Panc1 (cell line): ENCODE data around the gene PIGX. TPM values are rescaled to one million over a fixed set of nuclear protein-coding genes. Genes with fewer than 3 reads are reported as not detected.
A peak's percentile ranks its signal among the peaks of the same experiment; 100 is the strongest.

Experiments used
- ATAC-seq: fragments of 200-7000 bp; cut with Tn5 transposase; 2 replicates; pipeline ENCODE4 v1.9.1; 2020; ENCODE audit warnings: mild to moderate bottlenecking, moderate library complexity
- BruUV-seq: library from RNA; stranded (reverse); fragments of 400-500 nt; replicated peaks from 2 replicates; lab custom pipeline; 2021; lab: Mats Ljungman, UMichigan
- CTCF ChIA-PET: fragments of 300-600 bp; sonication (Branson Sonifier 250); formaldehyde crosslinking; loops from one replicate; lab custom pipeline; 2022; ENCODE audit warnings: antibody characterized with exemption; lab: Charles Lee
- POLR2A ChIA-PET: fragments of 300-600 bp; sonication (Branson Sonifier 250); formaldehyde crosslinking; loops from one replicate; lab custom pipeline; 2022; ENCODE audit warnings: antibody characterized with exemption; lab: Charles Lee
- DNase-seq: peaks from one replicate; pipeline ENCODE4 v3.0.0-alpha.2; 2010; ENCODE audit warnings: low read depth, low spot score
- H3K27ac ChIP-seq: 2 replicates; pipeline ENCODE4 v1.5.1; 2011; ENCODE audit warnings: mild to moderate bottlenecking, low read length, inconsistent platforms
- H3K27me3 ChIP-seq: fragments of 200-500 bp; sonication (Bioruptor generic); 2 replicates; pipeline ENCODE4 v1.6.0; 2014; ENCODE audit warnings: low read length, inconsistent platforms; ENCODE audit not compliant: control insufficient read depth, insufficient read depth
- H3K36me3 ChIP-seq: fragments of 200-500 bp; sonication (Bioruptor generic); 2 replicates; pipeline ENCODE4 v1.5.1; 2014; ENCODE audit warnings: inconsistent platforms, mild to moderate bottlenecking, low read length, moderate library complexity; ENCODE audit not compliant: control insufficient read depth, insufficient read depth
- H3K4me1 ChIP-seq: 2 replicates; pipeline ENCODE4 v1.5.1; 2011; ENCODE audit warnings: inconsistent platforms, mild to moderate bottlenecking, low read length, moderate library complexity; ENCODE audit not compliant: control insufficient read depth, insufficient read depth
- H3K4me3 ChIP-seq, 2 experiments: 2 replicates each; pipeline ENCODE4 v1.5.1; 2011 to 2012; ENCODE audit warnings: low read depth in 2 of 2, low read length in 2 of 2, mild to moderate bottlenecking in 2 of 2, inconsistent platforms in 1 of 2, moderate library complexity in 1 of 2
- H3K9me3 ChIP-seq: fragments of 200-500 bp; sonication (Bioruptor generic); 2 replicates; pipeline ENCODE4 v1.5.1; 2014; ENCODE audit warnings: low read depth, mild to moderate bottlenecking, inconsistent platforms, low read length, moderate library complexity; ENCODE audit not compliant: control insufficient read depth, insufficient read depth
- POLR2AphosphoS5 ChIP-seq: IDR thresholded peaks from 2 replicates; pipeline ENCODE4 v1.6.1; 2012; ENCODE audit warnings: mild to moderate bottlenecking, low read depth, low read length, moderate library complexity
- SIN3A ChIP-seq: IDR thresholded peaks from 2 replicates; pipeline ENCODE4 v1.6.1; 2012; ENCODE audit warnings: low read depth, mild to moderate bottlenecking, low read length, moderate library complexity, borderline replicate concordance; ENCODE audit not compliant: insufficient read depth
- TCF7L2 ChIP-seq: IDR thresholded peaks from 2 replicates; pipeline ENCODE4 v1.6.1; 2011; ENCODE audit warnings: mild to moderate bottlenecking, low read depth, low read length, inconsistent platforms
- in situ Hi-C: cut with HindIII; loops from 2 replicates; pipeline ENCODE4 v1.10.0; 2016; ENCODE audit warnings: low sequenced_read_pairs, low pct_unique_long_range_greater_than_20kb
- intact Hi-C: fragments of 100-400 bp; cut with micrococcal nuclease; formaldehyde crosslinking; loops from one replicate; pipeline ENCODE4 v1.10.0; 2022; ENCODE audit not compliant: unreplicated experiment
- total RNA-seq: library from RNA; stranded (reverse); gene quantifications from one replicate; pipeline ENCODE4 v1.2.1, GENCODE V29; 2021; ENCODE audit not compliant: unreplicated experiment
- TF ChIP-seq, protein P1 (sequence below): fragments of 450-650 bp; IDR thresholded peaks from 2 replicates; pipeline ENCODE4 v1.5.1; 2017; ENCODE audit warnings: mild to moderate bottlenecking
- TF ChIP-seq, protein P2 (sequence below), 2 experiments: IDR thresholded peaks; 2 replicates each; pipeline ENCODE4 v1.6.1; 2011 to 2012; ENCODE audit warnings: low read depth in 2 of 2, control low read depth in 1 of 2, low read length in 1 of 2, mild to moderate bottlenecking in 1 of 2, moderate library complexity in 1 of 2; ENCODE audit not compliant: insufficient read depth in 1 of 2

Gene PIGX
- total RNA-seq, 1 experiment from 2014 or later, result 85.7 TPM

DNA sequence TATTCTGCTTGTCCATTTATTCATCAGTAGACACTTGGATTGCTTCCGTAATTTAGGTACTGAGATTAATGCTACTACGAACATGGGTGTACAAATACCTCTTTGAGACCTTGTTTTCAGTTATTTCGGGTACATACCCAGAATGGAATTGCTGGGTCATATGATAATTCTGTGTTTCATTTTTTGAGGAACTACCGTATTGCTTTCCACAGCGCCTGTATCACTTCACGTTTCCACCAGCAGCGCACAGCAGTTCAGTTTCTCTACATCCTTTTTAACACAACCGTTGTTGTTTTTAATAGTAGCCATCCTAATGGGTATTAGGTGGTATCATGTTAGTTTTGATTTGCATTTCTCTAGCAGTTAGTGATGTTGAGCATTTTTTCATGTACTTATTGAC, 36.9 kb downstream of the PIGX start:
- Histone ChIP-seq H3K9me3 (no peaks in the 10 kb centered on the region; the same call in 1 of the 2 replicates), H3K4me1 (peaks cover 7% of the 10 kb centered on the region; the same call in 1 of the 2 replicates), H3K36me3 (no peaks in the 10 kb centered on the region), H3K4me3 (no peak overlapping the region), H3K27ac (no peak overlapping the region), H3K27me3 (no peaks in the 10 kb centered on the region)
- intact Hi-C loops, result no loop called here
- in situ Hi-C loops, result no loop called here
- BruUV-seq, result TSS peak; percentile 2
- TF ChIP-seq POLR2AphosphoS5 (no peak), TCF7L2 (no peak), SIN3A (no peak)
- TF ChIP-seq, protein P1, sequence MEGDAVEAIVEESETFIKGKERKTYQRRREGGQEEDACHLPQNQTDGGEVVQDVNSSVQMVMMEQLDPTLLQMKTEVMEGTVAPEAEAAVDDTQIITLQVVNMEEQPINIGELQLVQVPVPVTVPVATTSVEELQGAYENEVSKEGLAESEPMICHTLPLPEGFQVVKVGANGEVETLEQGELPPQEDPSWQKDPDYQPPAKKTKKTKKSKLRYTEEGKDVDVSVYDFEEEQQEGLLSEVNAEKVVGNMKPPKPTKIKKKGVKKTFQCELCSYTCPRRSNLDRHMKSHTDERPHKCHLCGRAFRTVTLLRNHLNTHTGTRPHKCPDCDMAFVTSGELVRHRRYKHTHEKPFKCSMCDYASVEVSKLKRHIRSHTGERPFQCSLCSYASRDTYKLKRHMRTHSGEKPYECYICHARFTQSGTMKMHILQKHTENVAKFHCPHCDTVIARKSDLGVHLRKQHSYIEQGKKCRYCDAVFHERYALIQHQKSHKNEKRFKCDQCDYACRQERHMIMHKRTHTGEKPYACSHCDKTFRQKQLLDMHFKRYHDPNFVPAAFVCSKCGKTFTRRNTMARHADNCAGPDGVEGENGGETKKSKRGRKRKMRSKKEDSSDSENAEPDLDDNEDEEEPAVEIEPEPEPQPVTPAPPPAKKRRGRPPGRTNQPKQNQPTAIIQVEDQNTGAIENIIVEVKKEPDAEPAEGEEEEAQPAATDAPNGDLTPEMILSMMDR, result no peak
- TF ChIP-seq, protein P2, sequence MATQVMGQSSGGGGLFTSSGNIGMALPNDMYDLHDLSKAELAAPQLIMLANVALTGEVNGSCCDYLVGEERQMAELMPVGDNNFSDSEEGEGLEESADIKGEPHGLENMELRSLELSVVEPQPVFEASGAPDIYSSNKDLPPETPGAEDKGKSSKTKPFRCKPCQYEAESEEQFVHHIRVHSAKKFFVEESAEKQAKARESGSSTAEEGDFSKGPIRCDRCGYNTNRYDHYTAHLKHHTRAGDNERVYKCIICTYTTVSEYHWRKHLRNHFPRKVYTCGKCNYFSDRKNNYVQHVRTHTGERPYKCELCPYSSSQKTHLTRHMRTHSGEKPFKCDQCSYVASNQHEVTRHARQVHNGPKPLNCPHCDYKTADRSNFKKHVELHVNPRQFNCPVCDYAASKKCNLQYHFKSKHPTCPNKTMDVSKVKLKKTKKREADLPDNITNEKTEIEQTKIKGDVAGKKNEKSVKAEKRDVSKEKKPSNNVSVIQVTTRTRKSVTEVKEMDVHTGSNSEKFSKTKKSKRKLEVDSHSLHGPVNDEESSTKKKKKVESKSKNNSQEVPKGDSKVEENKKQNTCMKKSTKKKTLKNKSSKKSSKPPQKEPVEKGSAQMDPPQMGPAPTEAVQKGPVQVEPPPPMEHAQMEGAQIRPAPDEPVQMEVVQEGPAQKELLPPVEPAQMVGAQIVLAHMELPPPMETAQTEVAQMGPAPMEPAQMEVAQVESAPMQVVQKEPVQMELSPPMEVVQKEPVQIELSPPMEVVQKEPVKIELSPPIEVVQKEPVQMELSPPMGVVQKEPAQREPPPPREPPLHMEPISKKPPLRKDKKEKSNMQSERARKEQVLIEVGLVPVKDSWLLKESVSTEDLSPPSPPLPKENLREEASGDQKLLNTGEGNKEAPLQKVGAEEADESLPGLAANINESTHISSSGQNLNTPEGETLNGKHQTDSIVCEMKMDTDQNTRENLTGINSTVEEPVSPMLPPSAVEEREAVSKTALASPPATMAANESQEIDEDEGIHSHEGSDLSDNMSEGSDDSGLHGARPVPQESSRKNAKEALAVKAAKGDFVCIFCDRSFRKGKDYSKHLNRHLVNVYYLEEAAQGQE (IDR thresholded peaks at IDR 0.05; ENCODE audit: insufficient read depth in 1 of 2, low read depth in 2 of 2, low read length in 1 of 2), result no peak
- no peak for ATAC-seq
- ChIA-PET POLR2A (interaction anchor here (1.0 kb wide), 1 partner anchor 9 kb away, joined by 3 read pairs; no protein-coding TSS in a partner anchor), CTCF (no interaction called here)
- DNase-seq, result no peak

DNA sequence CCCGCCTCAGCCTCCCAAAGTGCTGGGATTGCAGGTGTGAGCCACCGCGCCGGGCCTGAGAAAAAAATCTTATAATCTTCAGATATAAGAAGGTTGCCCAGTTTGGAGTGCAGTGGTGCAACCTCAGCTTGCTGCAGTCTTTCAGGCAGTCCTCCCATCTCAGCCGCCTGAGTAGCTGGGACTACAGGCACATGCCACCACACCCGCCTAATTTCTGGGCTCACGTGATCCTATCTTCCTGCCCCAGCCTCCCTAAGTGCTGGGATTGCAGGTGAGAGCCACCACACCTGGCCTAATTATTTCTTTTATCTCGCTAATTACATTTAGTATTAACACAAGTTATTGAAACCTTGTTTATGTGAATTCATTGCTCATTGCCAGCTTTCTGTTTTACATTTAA, 41.0 kb downstream of the PIGX start:
- TF ChIP-seq POLR2AphosphoS5 (no peak), TCF7L2 (no peak), SIN3A (no peak)
- TF ChIP-seq, protein P1, result no peak
- TF ChIP-seq, protein P2 (IDR thresholded peaks at IDR 0.05; ENCODE audit: insufficient read depth in 1 of 2, low read depth in 2 of 2, low read length in 1 of 2), result no peak
- Histone ChIP-seq H3K4me3 (no peak overlapping the region), H3K4me1 (peaks cover 14% of the 10 kb centered on the region; the same call in 1 of the 2 replicates), H3K27ac (no peak overlapping the region), H3K27me3 (no peaks in the 10 kb centered on the region), H3K9me3 (peaks cover 8% of the 10 kb centered on the region; the same call in 1 of the 2 replicates), H3K36me3 (peaks cover 4% of the 10 kb centered on the region; the same call in 1 of the 2 replicates)
- ChIA-PET POLR2A (interaction anchor here (0.5 kb wide), 1 partner anchor 64 kb away, joined by 4 read pairs; no protein-coding TSS in a partner anchor), CTCF (no interaction called here)
- DNase-seq (no peak), ATAC-seq (no peak)
- BruUV-seq, result no TSS peak
- intact Hi-C loops, result no loop called here
- in situ Hi-C loops, result no loop called here
